ENCODE data around the gene SNX13.
"Not testable (repeated sequence)": the region's sequence is repeated elsewhere in the genome, so short reads cannot be mapped to it uniquely, and the experiment has no call there.

Gene SNX13

DNA sequence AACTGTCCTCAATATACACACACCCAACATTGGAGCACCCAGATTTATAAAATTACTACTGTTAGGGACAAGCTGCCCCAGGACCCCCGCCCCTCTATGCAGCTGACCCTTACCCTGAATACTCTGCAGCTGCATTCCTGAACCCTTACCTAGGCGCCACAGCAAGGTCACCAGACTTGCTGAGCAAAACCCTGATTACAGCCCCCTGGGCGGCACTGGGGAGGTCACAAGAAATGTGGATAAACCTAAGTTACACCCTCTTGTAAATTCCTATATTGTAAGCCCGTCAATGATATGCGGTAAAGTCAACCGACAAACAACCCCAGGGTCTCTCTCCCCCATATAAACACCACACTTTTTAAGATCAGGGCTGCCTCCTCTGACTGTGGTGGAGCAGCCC is 25.1 kb downstream of the SNX13 start:
- no peak overlapping the region for H3K4me3 ChIP-seq (ENCODE audit: low read length)
- no peak for DNase-seq (ENCODE audit: low read depth)
- TF ChIP-seq, protein P1, sequence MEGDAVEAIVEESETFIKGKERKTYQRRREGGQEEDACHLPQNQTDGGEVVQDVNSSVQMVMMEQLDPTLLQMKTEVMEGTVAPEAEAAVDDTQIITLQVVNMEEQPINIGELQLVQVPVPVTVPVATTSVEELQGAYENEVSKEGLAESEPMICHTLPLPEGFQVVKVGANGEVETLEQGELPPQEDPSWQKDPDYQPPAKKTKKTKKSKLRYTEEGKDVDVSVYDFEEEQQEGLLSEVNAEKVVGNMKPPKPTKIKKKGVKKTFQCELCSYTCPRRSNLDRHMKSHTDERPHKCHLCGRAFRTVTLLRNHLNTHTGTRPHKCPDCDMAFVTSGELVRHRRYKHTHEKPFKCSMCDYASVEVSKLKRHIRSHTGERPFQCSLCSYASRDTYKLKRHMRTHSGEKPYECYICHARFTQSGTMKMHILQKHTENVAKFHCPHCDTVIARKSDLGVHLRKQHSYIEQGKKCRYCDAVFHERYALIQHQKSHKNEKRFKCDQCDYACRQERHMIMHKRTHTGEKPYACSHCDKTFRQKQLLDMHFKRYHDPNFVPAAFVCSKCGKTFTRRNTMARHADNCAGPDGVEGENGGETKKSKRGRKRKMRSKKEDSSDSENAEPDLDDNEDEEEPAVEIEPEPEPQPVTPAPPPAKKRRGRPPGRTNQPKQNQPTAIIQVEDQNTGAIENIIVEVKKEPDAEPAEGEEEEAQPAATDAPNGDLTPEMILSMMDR (conservative IDR thresholded peaks at IDR 0.05; ENCODE audit: low read depth, low read length): no peak

DNA sequence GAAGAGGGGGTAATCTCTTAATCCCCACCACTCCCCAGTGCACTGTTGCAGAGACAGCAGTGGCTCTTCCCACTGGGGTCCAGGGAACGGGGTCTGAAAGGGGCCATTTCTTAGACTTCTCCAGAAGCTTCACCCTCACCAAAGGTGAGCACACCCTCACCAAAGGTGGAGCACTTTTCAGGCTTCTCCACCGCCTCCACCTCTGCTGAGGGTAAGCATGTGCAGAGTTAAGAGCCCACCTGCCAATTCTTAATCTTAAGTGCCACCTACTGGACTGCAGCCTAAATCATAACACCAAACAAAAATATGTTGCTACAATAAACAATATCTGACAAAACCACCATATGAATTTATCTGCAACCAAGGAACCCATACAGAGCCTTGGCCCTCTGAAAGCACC is 27.0 kb downstream of the SNX13 start:
- no peak for DNase-seq (ENCODE audit: low read depth)
- no peak overlapping the region for H3K4me3 ChIP-seq (ENCODE audit: low read length)
- TF ChIP-seq, protein P1 (conservative IDR thresholded peaks at IDR 0.05; ENCODE audit: low read depth, low read length): no peak

DNA sequence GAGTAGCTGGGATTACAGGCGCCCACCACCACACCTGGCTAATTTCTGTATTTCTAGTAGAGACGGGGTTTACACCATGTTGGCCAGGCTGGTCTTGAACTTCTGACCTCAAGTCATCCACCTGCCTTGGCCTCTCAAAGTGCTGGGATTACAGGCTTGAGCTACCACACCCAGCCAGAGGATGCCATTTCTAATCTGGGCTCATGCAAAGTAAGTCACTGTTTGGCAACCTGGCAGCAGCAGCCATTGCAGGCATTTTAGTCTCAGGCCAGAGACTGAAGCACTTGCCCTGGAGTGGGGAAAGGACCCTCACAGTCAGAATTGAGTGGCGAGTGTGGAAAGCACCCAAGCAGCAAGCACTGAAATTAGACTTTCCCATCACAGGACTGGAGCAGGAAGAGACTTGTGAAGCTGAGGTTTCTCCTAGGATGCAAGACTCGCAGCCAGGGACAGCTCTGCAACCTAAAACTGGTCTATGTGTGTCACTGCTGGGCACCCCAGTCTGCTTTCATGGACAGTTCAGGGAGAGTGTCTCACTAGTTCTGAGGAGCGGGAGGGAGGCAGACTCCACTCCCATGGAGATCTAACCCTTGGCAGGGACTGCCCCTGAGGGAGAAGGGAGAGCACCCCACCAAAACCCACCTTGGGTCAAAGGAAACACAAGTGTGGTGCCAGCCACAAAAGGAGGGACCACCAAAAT is 27.6 kb downstream of the SNX13 start:
- DNase-seq (ENCODE audit: low read depth): no peak
- no peak overlapping the region for H3K4me3 ChIP-seq (ENCODE audit: low read length)
- TF ChIP-seq, protein P1 (conservative IDR thresholded peaks at IDR 0.05; ENCODE audit: low read depth, low read length): no peak

DNA sequence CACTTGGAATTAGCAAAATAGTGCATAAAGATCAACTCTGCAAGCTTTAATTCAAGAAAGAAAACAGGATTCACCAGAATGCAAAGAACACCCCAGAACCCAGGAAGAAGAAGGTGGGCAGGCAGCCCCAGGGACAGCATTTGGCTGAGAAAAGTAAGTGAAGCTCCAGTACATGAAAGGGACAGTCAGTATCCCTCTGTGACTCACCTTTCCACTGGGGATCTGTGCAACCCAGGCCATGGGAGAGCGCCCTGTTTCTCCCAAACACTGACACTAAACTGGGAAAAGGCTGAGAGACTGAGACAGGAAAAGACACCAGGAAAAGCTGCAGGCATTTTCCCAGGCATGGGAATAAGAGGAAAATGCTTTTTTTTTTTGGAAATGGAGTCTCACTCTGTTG is 28.2 kb downstream of the SNX13 start:
- TF ChIP-seq, protein P1 (conservative IDR thresholded peaks at IDR 0.05; ENCODE audit: low read depth, low read length): no peak
- DNase-seq (ENCODE audit: low read depth): no peak
- no peak overlapping the region for H3K4me3 ChIP-seq (ENCODE audit: low read length)

DNA sequence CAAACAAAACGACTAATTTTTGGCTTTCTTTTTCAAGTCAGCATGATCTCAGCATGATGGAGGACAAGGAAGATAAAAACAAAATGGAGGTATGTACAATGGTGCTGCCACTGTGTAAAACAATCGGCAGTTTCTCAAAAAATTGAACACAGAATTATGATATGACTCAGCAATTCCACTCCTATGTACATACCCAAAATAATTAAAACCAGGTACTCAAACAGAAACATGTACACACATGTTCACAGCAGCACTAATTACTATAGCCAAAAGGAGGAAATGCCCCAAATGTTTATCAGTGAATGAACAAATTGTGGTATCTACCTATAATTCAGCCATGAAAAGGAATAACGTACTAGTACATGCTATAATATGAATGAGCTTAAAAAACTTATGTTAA is 29.9 kb downstream of the SNX13 start:
- H3K4me3 ChIP-seq (ENCODE audit: low read length): no peak overlapping the region
- no peak for DNase-seq (ENCODE audit: low read depth)
- TF ChIP-seq, protein P1 (conservative IDR thresholded peaks at IDR 0.05; ENCODE audit: low read depth, low read length): no peak

DNA sequence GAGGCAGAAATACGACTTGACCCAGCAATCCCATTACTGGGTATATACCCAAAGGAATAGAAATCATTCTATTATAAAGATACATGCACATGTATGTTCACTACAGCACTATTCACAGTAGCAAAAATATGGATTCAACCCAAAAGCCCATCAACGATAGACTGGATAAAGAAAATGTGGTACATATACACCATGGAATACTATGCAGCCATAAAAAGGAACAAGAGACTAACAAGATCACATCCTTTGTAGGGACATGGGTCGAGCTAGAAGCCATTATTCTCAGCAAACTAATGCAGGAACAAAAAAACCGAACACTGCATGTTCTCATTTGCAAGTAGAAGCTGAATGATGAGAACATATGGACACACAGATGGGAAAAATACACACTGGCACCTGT is 31.0 kb downstream of the SNX13 start:
- not testable (repeated sequence) for H3K4me3 ChIP-seq (ENCODE audit: low read length); DNase-seq (ENCODE audit: low read depth)

DNA sequence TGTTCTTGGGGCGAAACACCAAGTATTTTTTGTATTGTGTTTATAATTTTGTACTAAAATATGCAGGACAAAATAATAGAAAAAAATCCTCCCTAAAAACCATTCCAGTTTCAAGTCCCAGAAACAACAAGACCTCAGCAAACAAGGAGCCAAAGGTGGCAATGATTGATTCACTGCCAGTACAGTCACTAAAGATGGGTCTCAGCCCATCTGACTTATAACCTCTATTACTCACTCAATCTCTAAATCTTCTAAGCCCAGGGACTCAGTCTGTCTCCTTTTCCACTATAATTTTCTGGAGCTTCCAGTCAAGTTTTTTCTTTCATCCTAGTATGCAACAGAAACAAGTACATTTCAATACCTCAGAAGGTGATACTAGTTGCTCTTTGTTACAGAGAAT is 33.3 kb downstream of the SNX13 start:
- no peak for DNase-seq (ENCODE audit: low read depth)
- TF ChIP-seq, protein P1 (conservative IDR thresholded peaks at IDR 0.05; ENCODE audit: low read depth, low read length): no peak
- H3K4me3 ChIP-seq (ENCODE audit: low read length): no peak overlapping the region
